Femur (tissue), 1 donor: ENCODE measurements around the gene G6PD.
"Not testable (repeated sequence)": the region's sequence is repeated elsewhere in the genome, so short reads cannot be mapped to it uniquely, and the experiment has no call there.

Experiments
- DNase-seq: peaks from one replicate; pipeline ENCODE4 v3.0.0-alpha.2; 2017

G6PD gene

GRCh38 chrX:154513716-154514115 is 32.9 kb downstream of the G6PD start:
- DNase-seq = no peak

- DNase-seq = no peak
Measured at GRCh38 chrX:154512879-154513553, 33.6 kb downstream of the G6PD start.

GRCh38 chrX:154511761-154512160 is 34.9 kb downstream of the G6PD start:
- DNase-seq = no peak

GRCh38 chrX:154509455-154509854 is 37.2 kb downstream of the G6PD start:
- no peak for DNase-seq

GRCh38 chrX:154508384-154508745 is 38.3 kb downstream of the G6PD start:
- no peak for DNase-seq

GRCh38 chrX:154507673-154508383 is 38.8 kb downstream of the G6PD start:
- no peak for DNase-seq

GRCh38 chrX:154506483-154507332 is 39.9 kb downstream of the G6PD start:
- DNase-seq = no peak

GRCh38 chrX:154505734-154506133 is 40.9 kb downstream of the G6PD start:
- DNase-seq = no peak

- no peak for DNase-seq
Measured at GRCh38 chrX:154502989-154503388, 43.7 kb downstream of the G6PD start.

GRCh38 chrX:154502098-154502497 is 44.5 kb downstream of the G6PD start:
- DNase-seq = no peak

- not testable (repeated sequence) for DNase-seq
Measured at GRCh38 chrX:154501423-154501822, 45.2 kb downstream of the G6PD start.

GRCh38 chrX:154496591-154497137 is 50.0 kb downstream of the G6PD start:
- not testable (repeated sequence) for DNase-seq

GRCh38 chrX:154495472-154495922 is 51.1 kb downstream of the G6PD start:
- no peak for DNase-seq

- no peak for DNase-seq
Measured at GRCh38 chrX:154494715-154495114, 51.9 kb downstream of the G6PD start.

GRCh38 chrX:154490414-154491083 is 56.1 kb downstream of the G6PD start, which contains the start of gene SLC10A3:
Gene SLC10A3, minus strand, starts transcription at chrX:154490629. Its CDS starts 1,689 bp downstream, at chrX:154488940.
- peak; percentile 96 for DNase-seq

- DNase-seq = peak; percentile 50
Measured at GRCh38 chrX:154490021-154490413, 56.6 kb downstream of the G6PD start.

GRCh38 chrX:154489182-154489581 is 57.5 kb downstream of the G6PD start:
- DNase-seq = no peak

GRCh38 chrX:154488336-154489075 is 58.1 kb downstream of the G6PD start:
- peak; percentile 17 for DNase-seq

- DNase-seq = peak; percentile 15
Measured at GRCh38 chrX:154487518-154488290, 58.9 kb downstream of the G6PD start.

- peak; percentile 56 for DNase-seq
Measured at GRCh38 chrX:154486396-154487207, 60.0 kb downstream of the G6PD start, which contains the start of gene UBL4A. Gene UBL4A, minus strand, starts transcription at chrX:154486615. Its CDS starts 31 bp downstream, at chrX:154486584.
